ENCODE results near the gene NDUFS7.

Gene NDUFS7

DNA sequence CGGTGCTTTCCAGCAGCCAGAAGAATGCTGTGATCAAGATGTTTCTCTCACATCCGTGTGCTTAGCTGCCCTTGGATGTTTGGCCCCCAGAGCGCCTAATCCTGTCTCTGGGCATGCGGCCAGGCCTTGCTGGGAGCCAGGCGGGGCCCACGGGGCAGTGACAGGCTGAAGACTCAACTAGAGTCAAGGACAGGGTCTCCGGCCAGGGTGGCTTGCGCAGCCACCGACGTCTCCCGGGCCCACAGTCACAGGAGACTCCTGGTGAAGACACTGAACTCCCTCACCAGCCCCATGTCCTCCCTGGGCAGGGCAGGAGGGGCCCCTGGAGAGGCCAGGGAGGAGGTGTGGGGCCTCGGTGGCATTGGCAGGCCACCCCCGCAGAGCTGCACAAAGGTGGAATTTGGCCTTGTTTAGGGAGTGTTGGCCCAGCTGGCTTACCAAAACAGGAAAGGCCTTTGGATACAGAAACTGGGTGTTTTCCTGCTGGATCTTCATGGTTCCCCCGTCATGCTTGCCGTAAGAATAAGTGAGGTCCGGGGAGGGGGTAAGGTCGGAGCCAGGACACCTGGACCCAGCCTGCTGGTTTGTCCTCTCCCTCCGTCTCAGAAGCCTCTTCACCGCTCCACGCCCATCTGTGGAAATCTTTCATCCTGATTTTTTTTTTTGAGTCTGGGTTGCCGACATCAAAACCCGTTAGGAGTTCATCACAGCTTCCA lies 10.0 kb upstream of the NDUFS7 start:
- DNase-seq (ENCODE audit: low spot score): no peak

GRCh38 chr19:1374250-1374577 lies 9.5 kb upstream of the NDUFS7 start:
- DNase-seq (ENCODE audit: low spot score): no peak
- Histone ChIP-seq H3K4me3 (no peak overlapping the region), H3K27ac (no peak overlapping the region)
- TF ChIP-seq, protein P1, sequence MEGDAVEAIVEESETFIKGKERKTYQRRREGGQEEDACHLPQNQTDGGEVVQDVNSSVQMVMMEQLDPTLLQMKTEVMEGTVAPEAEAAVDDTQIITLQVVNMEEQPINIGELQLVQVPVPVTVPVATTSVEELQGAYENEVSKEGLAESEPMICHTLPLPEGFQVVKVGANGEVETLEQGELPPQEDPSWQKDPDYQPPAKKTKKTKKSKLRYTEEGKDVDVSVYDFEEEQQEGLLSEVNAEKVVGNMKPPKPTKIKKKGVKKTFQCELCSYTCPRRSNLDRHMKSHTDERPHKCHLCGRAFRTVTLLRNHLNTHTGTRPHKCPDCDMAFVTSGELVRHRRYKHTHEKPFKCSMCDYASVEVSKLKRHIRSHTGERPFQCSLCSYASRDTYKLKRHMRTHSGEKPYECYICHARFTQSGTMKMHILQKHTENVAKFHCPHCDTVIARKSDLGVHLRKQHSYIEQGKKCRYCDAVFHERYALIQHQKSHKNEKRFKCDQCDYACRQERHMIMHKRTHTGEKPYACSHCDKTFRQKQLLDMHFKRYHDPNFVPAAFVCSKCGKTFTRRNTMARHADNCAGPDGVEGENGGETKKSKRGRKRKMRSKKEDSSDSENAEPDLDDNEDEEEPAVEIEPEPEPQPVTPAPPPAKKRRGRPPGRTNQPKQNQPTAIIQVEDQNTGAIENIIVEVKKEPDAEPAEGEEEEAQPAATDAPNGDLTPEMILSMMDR (IDR thresholded peaks at IDR 0.05): no peak

More for the DNA sequence above, 10.0 kb upstream of the NDUFS7 start:
- H3K4me3 ChIP-seq: no peak overlapping the region
- H3K27ac ChIP-seq: peak overlapping the region in 1 of 2 donors; percentile 54
- TF ChIP-seq, protein P1 (IDR thresholded peaks at IDR 0.05): no peak

- Histone ChIP-seq H3K27ac (no peak overlapping the region), H3K4me3 (no peak overlapping the region)
- no peak for DNase-seq (ENCODE audit: low spot score)
- TF ChIP-seq, protein P1 (IDR thresholded peaks at IDR 0.05): no peak
Observed at GRCh38 chr19:1376415-1376805, 7.3 kb upstream of the NDUFS7 start.

- TF ChIP-seq, protein P1 (IDR thresholded peaks at IDR 0.05): no peak
- Histone ChIP-seq H3K4me3 (no peak overlapping the region), H3K27ac (no peak overlapping the region)
- no peak for DNase-seq (ENCODE audit: low spot score)
Observed at GRCh38 chr19:1377176-1377964, 6.3 kb upstream of the NDUFS7 start.

DNA sequence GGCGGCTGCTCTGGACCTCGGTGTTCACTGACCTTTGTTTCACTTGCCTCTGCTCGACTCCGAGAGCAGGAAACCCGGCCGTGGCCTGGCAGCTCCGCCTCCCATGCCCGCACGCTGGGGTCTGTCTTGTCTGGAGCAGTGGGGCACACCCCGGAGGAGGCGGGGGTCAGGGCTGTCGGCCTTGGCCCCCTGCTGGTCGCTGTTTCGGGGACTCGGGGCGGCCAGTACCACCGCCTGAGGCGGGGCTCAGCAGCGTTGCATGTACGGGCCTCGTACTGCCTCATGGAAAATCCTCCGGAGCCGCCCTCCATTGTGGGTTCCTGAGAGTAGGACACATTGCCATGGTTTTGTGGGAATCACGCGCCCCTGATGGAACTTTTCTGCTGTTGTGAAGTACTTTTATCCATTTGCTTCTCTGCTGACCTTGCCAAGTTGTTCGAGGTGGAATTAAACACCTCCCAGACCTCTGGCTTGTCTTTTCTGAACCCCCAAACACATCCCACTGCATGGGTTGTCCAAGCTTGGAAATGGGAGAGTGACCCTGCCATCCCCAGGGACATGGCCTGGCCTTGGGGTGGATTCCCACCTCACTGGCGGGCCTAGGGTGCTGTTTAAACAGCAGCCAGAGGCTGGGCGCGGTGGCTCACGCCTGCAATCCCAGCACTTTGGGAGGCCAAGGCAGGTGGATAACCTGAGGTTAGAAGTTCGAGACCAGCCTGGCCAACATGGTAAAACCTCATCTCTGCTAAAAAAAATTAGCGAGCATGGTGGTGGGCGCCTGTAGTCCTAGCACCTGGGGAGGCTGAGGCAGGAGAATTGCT lies 5.5 kb upstream of the NDUFS7 start:
- no peak for DNase-seq (ENCODE audit: low spot score)
- no peak overlapping the region for H3K27ac ChIP-seq
- no peak overlapping the region for H3K4me3 ChIP-seq
- TF ChIP-seq, protein P1 (IDR thresholded peaks at IDR 0.05): no peak

DNA sequence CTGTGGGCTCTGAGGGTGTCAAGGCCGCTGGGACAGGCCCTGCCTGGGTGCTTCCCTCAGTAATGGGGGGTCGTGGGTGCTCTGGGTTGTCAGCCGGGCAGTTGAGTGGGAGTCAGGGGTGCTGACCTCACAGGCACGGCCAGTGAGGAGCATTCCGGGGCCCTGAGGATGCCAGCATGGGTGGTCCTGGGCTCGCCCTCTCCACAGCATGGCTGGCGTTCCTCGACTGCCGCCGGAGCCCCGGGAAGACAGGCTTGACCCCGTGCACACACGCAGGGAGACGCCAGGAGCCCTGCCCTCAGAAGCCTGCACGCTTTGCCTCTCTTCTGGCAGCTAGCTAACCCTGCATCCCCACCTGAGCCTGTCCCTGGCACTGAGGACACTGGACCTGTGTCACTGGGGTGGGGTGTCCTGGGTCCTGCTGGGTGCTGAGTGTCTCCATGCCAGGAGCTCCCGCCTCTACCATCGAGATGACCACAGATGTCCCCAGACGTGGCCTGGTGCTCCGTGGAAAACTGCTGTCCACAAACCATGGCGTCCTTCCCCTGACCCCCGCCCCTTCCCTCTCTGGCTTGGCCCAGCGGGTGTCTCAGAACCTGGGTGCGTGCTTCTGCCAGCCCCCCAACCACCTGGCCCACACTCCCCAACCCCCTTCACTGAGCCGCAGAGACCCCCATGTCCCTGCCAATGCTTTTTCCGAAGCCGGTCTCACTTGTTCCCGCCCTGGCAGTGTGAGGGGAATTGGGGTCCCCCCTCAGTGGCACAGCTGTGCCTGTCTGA lies 4.4 kb upstream of the NDUFS7 start:
- Histone ChIP-seq H3K4me3 (no peak overlapping the region), H3K27ac (no peak overlapping the region)
- DNase-seq (ENCODE audit: low spot score): no peak
- TF ChIP-seq, protein P1 (IDR thresholded peaks at IDR 0.05): no peak

Data from coronary artery (tissue), 2 donors.